ENCODE results near the gene ATP6V1G3. TPM values are rescaled to one million over a fixed set of nuclear protein-coding genes. Genes with fewer than 3 reads are reported as not detected.
A peak's percentile ranks its signal among the peaks of the same experiment; 100 is the strongest.

ATP6V1G3 gene
- total RNA-seq, 1 donor from 2014 or later, result not detected

- Mint-ChIP-seq H3K9me3 (ENCODE audit: low read depth) (no peaks in the 10 kb centered on the region), H3K36me3 (ENCODE audit: low read depth) (no peaks in the 10 kb centered on the region), H3K4me3 (ENCODE audit: unreplicated experiment) (no peak overlapping the region), H3K27me3 (ENCODE audit: low read depth) (no peaks in the 10 kb centered on the region), H3K4me1 (ENCODE audit: low read depth) (peaks cover 52% of the 10 kb centered on the region), H3K27ac (ENCODE audit: unreplicated experiment) (no peak overlapping the region)
- no peak for TF ChIP-seq CTCF (IDR thresholded peaks at IDR 0.05)
- no peak for DNase-seq (ENCODE audit: low spot score)
Measured at GRCh38 chr1:198494658-198495103, 45.8 kb downstream of the ATP6V1G3 start.

GRCh38 chr1:198494139-198494538, 46.3 kb downstream of the ATP6V1G3 start:
- no peaks in the 10 kb centered on the region for H3K9me3 Mint-ChIP-seq (ENCODE audit: low read depth)
- no peak overlapping the region for H3K27ac Mint-ChIP-seq (ENCODE audit: unreplicated experiment)
- DNase-seq (ENCODE audit: low spot score), result no peak
- H3K36me3 Mint-ChIP-seq (ENCODE audit: low read depth), result no peaks in the 10 kb centered on the region
- peaks cover 47% of the 10 kb centered on the region for H3K4me1 Mint-ChIP-seq (ENCODE audit: low read depth)
- no peaks in the 10 kb centered on the region for H3K27me3 Mint-ChIP-seq (ENCODE audit: low read depth)
- H3K4me3 Mint-ChIP-seq (ENCODE audit: unreplicated experiment), result no peak overlapping the region
- no peak for TF ChIP-seq CTCF (IDR thresholded peaks at IDR 0.05)

GRCh38 chr1:198493329-198493728, 47.2 kb downstream of the ATP6V1G3 start:
- peak overlapping the region; percentile 73 for H3K27ac Mint-ChIP-seq (ENCODE audit: unreplicated experiment)
- no peak overlapping the region for H3K4me3 Mint-ChIP-seq (ENCODE audit: unreplicated experiment)
- H3K4me1 Mint-ChIP-seq (ENCODE audit: low read depth), result peaks cover 45% of the 10 kb centered on the region
- H3K27me3 Mint-ChIP-seq (ENCODE audit: low read depth), result no peaks in the 10 kb centered on the region
- no peaks in the 10 kb centered on the region for H3K9me3 Mint-ChIP-seq (ENCODE audit: low read depth)
- H3K36me3 Mint-ChIP-seq (ENCODE audit: low read depth), result no peaks in the 10 kb centered on the region
- no peak for TF ChIP-seq CTCF (IDR thresholded peaks at IDR 0.05)
- no peak for DNase-seq (ENCODE audit: low spot score)

- Mint-ChIP-seq H3K27ac (ENCODE audit: unreplicated experiment) (peak overlapping the region; percentile 73), H3K27me3 (ENCODE audit: low read depth) (no peaks in the 10 kb centered on the region)
- TF ChIP-seq CTCF (IDR thresholded peaks at IDR 0.05), result no peak
Measured at GRCh38 chr1:198492872-198493271, 47.6 kb downstream of the ATP6V1G3 start.

GRCh38 chr1:198491596-198491995, 48.9 kb downstream of the ATP6V1G3 start:
- Mint-ChIP-seq H3K27ac (ENCODE audit: unreplicated experiment) (no peak overlapping the region), H3K4me3 (ENCODE audit: unreplicated experiment) (no peak overlapping the region), H3K4me1 (ENCODE audit: low read depth) (peaks cover 28% of the 10 kb centered on the region), H3K36me3 (ENCODE audit: low read depth) (no peaks in the 10 kb centered on the region), H3K27me3 (ENCODE audit: low read depth) (no peaks in the 10 kb centered on the region), H3K9me3 (ENCODE audit: low read depth) (no peaks in the 10 kb centered on the region)
- no peak for TF ChIP-seq CTCF (IDR thresholded peaks at IDR 0.05)
- no peak for DNase-seq (ENCODE audit: low spot score)

More at GRCh38 chr1:198492872-198493271, 47.6 kb downstream of the ATP6V1G3 start:
- H3K9me3 Mint-ChIP-seq (ENCODE audit: low read depth), result no peaks in the 10 kb centered on the region
- H3K4me3 Mint-ChIP-seq (ENCODE audit: unreplicated experiment), result no peak overlapping the region
- no peak for DNase-seq (ENCODE audit: low spot score)
- H3K36me3 Mint-ChIP-seq (ENCODE audit: low read depth), result no peaks in the 10 kb centered on the region
- peaks cover 41% of the 10 kb centered on the region for H3K4me1 Mint-ChIP-seq (ENCODE audit: low read depth)
